IMR-90 (cell line): ENCODE data around the gene PPHLN1. TPM values are rescaled to one million over a fixed set of nuclear protein-coding genes. Genes with fewer than 3 reads are reported as not detected.

Experiments used
- ATAC-seq: fragments of 200-7000 bp; cut with Tn5 transposase; 2 replicates; pipeline ENCODE4 v1.9.1; 2020; ENCODE audit warnings: low read depth, mild to moderate bottlenecking, moderate library complexity
- BruUV-seq: library from RNA; stranded (reverse); fragments of 400-500 nt; replicated peaks from 2 replicates; lab custom pipeline; 2021; lab: Mats Ljungman, UMichigan
- CTCF ChIA-PET: fragments of 300-600 bp; formaldehyde crosslinking; extraction: SDS; loops from one replicate; lab custom pipeline; 2021; ENCODE audit warnings: antibody characterized with exemption; lab: Yijun Ruan, JAX
- POLR2A ChIA-PET: fragments of 300-600 bp; sonication (Branson Sonifier 250); formaldehyde crosslinking; loops from one replicate; lab custom pipeline; 2022; ENCODE audit warnings: antibody characterized with exemption; ENCODE audit not compliant: unreplicated experiment; lab: Charles Lee
- DNase-seq: peaks from one replicate; pipeline ENCODE4 v3.0.0; 2013
- H2AFZ ChIP-seq: replicated peaks from 2 replicates; pipeline ENCODE3; 2013; ENCODE audit warnings: low read length, mild to moderate bottlenecking; ENCODE audit not compliant: poor library complexity
- H2AK5ac ChIP-seq: 2 replicates; pipeline ENCODE4 v1.6.1; 2013; ENCODE audit warnings: low read depth, low read length, inconsistent platforms
- H2AK9ac ChIP-seq: replicated peaks from 2 replicates; pipeline ENCODE3; 2013; ENCODE audit warnings: mild to moderate bottlenecking, low read depth, low read length, moderate library complexity; ENCODE audit not compliant: poor library complexity
- H2BK120ac ChIP-seq: 2 replicates; pipeline ENCODE4 v1.6.1; 2013; ENCODE audit warnings: low read depth, low read length, inconsistent platforms
- H2BK15ac ChIP-seq: 3 replicates; pipeline ENCODE4 v1.6.1; 2013; ENCODE audit warnings: low read depth, low read length, inconsistent platforms
- H2BK20ac ChIP-seq: 2 replicates; pipeline ENCODE4 v1.6.1; 2013; ENCODE audit warnings: low read depth, mild to moderate bottlenecking, inconsistent platforms, low read length, moderate library complexity
- H2BK5ac ChIP-seq: 2 replicates; pipeline ENCODE4 v1.6.1; 2013; ENCODE audit warnings: mild to moderate bottlenecking, low read depth, low read length, inconsistent platforms; ENCODE audit not compliant: poor library complexity, severe bottlenecking
- H3K14ac ChIP-seq: replicated peaks from 2 replicates; pipeline ENCODE4 v1.6.1; 2013; ENCODE audit warnings: low read depth, low read length, inconsistent platforms
- H3K18ac ChIP-seq: 2 replicates; pipeline ENCODE4 v1.6.1; 2013; ENCODE audit warnings: low read depth, low read length, control low read depth
- H3K23ac ChIP-seq: 2 replicates; pipeline ENCODE4 v1.6.1; 2013; ENCODE audit warnings: low read depth, low read length, inconsistent platforms
- H3K27ac ChIP-seq: 2 replicates; pipeline ENCODE4 v1.5.1; 2013; ENCODE audit warnings: mild to moderate bottlenecking, control low read depth, low read length; ENCODE audit not compliant: insufficient read depth
- H3K27me3 ChIP-seq: 2 replicates; pipeline ENCODE4 v1.6.1; 2013; ENCODE audit warnings: low read length; ENCODE audit not compliant: control insufficient read depth, insufficient read depth
- H3K36me3 ChIP-seq: 2 replicates; pipeline ENCODE4 v1.6.1; 2013; ENCODE audit warnings: low read length, mixed read lengths; ENCODE audit not compliant: control insufficient read depth, insufficient read depth
- H3K4ac ChIP-seq: 2 replicates; pipeline ENCODE4 v1.6.1; 2013; ENCODE audit warnings: low read depth, low read length, inconsistent platforms
- H3K4me1 ChIP-seq: 2 replicates; pipeline ENCODE4 v1.6.1; 2013; ENCODE audit warnings: low read length, mixed read lengths; ENCODE audit not compliant: control insufficient read depth, insufficient read depth
- H3K4me2 ChIP-seq: 2 replicates; pipeline ENCODE4 v1.6.1; 2013; ENCODE audit warnings: low read depth, mild to moderate bottlenecking, control low read depth, low read length, moderate library complexity
- H3K4me3 ChIP-seq: 2 replicates; pipeline ENCODE4 v1.5.1; 2013; ENCODE audit warnings: low read depth, mild to moderate bottlenecking, control low read depth, low read length, moderate library complexity; ENCODE audit not compliant: insufficient read depth
- H3K56ac ChIP-seq: 2 replicates; pipeline ENCODE4 v1.6.1; 2013; ENCODE audit warnings: low read length, inconsistent platforms; ENCODE audit not compliant: insufficient read depth; ENCODE audit errors: extremely low read depth
- H3K79me1 ChIP-seq, 2 experiments: 2 replicates each; pipeline ENCODE4 v1.6.1; 2013; ENCODE audit warnings: low read length in 2 of 2, inconsistent platforms in 1 of 2, low read depth in 1 of 2
- H3K9ac ChIP-seq: 2 replicates; pipeline ENCODE4 v1.6.1; 2013; ENCODE audit warnings: low read depth, low read length, control low read depth
- H3K9me1 ChIP-seq: 2 replicates; pipeline ENCODE4 v1.6.1; 2013; ENCODE audit warnings: low read length, inconsistent platforms; ENCODE audit not compliant: insufficient read depth
- H3K9me3 ChIP-seq: 2 replicates; pipeline ENCODE4 v1.6.1; 2013; ENCODE audit warnings: low read length; ENCODE audit not compliant: control insufficient read depth, insufficient read depth
- H4K20me1 ChIP-seq: 2 replicates; pipeline ENCODE4 v1.6.1; 2013; ENCODE audit warnings: low read length, inconsistent platforms; ENCODE audit not compliant: insufficient read depth
- H4K5ac ChIP-seq: 2 replicates; pipeline ENCODE4 v1.6.1; 2013; ENCODE audit warnings: mild to moderate bottlenecking, low read depth, low read length, control low read depth
- H4K8ac ChIP-seq, 2 experiments: 2 replicates each; pipeline ENCODE4 v1.6.1; 2013; ENCODE audit warnings: low read depth in 2 of 2, low read length in 2 of 2, control low read depth in 1 of 2, inconsistent platforms in 1 of 2
- H4K91ac ChIP-seq: 2 replicates; pipeline ENCODE4 v1.6.1; 2013; ENCODE audit warnings: low read depth, low read length, inconsistent platforms; ENCODE audit not compliant: insufficient read depth
- BHLHE40 ChIP-seq: fragments of 150-350 bp; IDR thresholded peaks from 2 replicates; pipeline ENCODE4 v1.6.1; 2016; ENCODE audit warnings: mild to moderate bottlenecking, low read depth, low read length
- CEBPB ChIP-seq: IDR thresholded peaks from 2 replicates; pipeline ENCODE4 v1.6.1; 2012; ENCODE audit warnings: low read depth, low read length, improper control_type of control experiment
- CHD1 ChIP-seq: IDR thresholded peaks from 2 replicates; pipeline ENCODE4 v1.6.1; 2012; ENCODE audit warnings: low read depth, low read length, improper control_type of control experiment
- FOS ChIP-seq: fragments of 150-350 bp; IDR thresholded peaks from 2 replicates; pipeline ENCODE4 v1.6.1; 2016; ENCODE audit warnings: low read depth, low read length
- MAFK ChIP-seq: IDR thresholded peaks from 2 replicates; pipeline ENCODE4 v1.6.1; 2012; ENCODE audit warnings: low read depth, low read length, improper control_type of control experiment
- MAZ ChIP-seq: IDR thresholded peaks from 2 replicates; pipeline ENCODE4 v1.6.1; 2012; ENCODE audit warnings: low read depth, mild to moderate bottlenecking, low read length, improper control_type of control experiment, moderate library complexity, borderline replicate concordance
- MXI1 ChIP-seq: IDR thresholded peaks from 2 replicates; pipeline ENCODE4 v1.6.1; 2012; ENCODE audit warnings: low read depth, mild to moderate bottlenecking, low read length, moderate library complexity, borderline replicate concordance
- NFE2L2 ChIP-seq: fragments of 150-350 bp; IDR thresholded peaks from 2 replicates; pipeline ENCODE4 v1.6.1; 2016; ENCODE audit warnings: low read depth, mild to moderate bottlenecking, low read length
- POLR2A ChIP-seq: IDR thresholded peaks from 2 replicates; pipeline ENCODE4 v1.6.1; 2012; ENCODE audit warnings: mild to moderate bottlenecking, low read depth, low read length
- RAD21 ChIP-seq: IDR thresholded peaks from 2 replicates; pipeline ENCODE4 v1.6.1; 2012; ENCODE audit warnings: low read length, improper control_type of control experiment
- RCOR1 ChIP-seq: IDR thresholded peaks from 2 replicates; pipeline ENCODE4 v1.6.1; 2012; ENCODE audit warnings: mild to moderate bottlenecking, low read length, improper control_type of control experiment; ENCODE audit not compliant: insufficient replicate concordance
- RFX5 ChIP-seq: IDR thresholded peaks from 2 replicates; pipeline ENCODE4 v1.8.0; 2012; ENCODE audit warnings: low read depth, mild to moderate bottlenecking, low read length, moderate library complexity
- SMC3 ChIP-seq: fragments of 150-350 bp; IDR thresholded peaks from 2 replicates; pipeline ENCODE4 v1.6.1; 2016; ENCODE audit warnings: low read depth, mild to moderate bottlenecking, antibody characterized with exemption, low read length, moderate library complexity
- WGBS, 2 experiments: methylation state at CpG; one replicate each; pipeline versions ENCODE4 v1.1.5 to v1.1.7; 2013; ENCODE audit warnings: missing lambda C conversion rate in 2 of 2; ENCODE audit not compliant: insufficient read length in 1 of 2; ENCODE audit errors: extremely low coverage in 2 of 2; 5-methylcytosine and 5-hydroxymethylcytosine counted together
- dilution Hi-C: fragments of 300-500 bp; cut with HindIII; formaldehyde crosslinking; loops from one replicate; pipeline ENCODE4 v1.14.3; 2018; ENCODE audit warnings: low sequenced_read_pairs; ENCODE audit not compliant: unreplicated experiment
- in situ Hi-C: fragments of 300-500 bp; cut with MboI; formaldehyde crosslinking; loops from 3 replicates; pipeline ENCODE4 v1.14.3; 2019; ENCODE audit warnings: low sequenced_read_pairs, inconsistent platforms, mixed read lengths
- intact Hi-C: fragments of 100-400 bp; cut with micrococcal nuclease; formaldehyde crosslinking; loops from 2 replicates; pipeline ENCODE4 v1.10.0; 2022
- polyA plus RNA-seq, 3 experiments: library from polyadenylated mRNA; depleted of rRNA; stranded (reverse); fragments of >200 nt; gene quantifications; 2 replicates each; pipeline ENCODE4 v1.2.3, GENCODE V29; 2012; ENCODE audit warnings: low replicate concordance in 1 of 3
- total RNA-seq: library from RNA; depleted of rRNA; stranded (reverse); fragments of >200 nt; gene quantifications from 2 replicates; pipeline ENCODE4 v1.2.3, GENCODE V29; 2012
- TF ChIP-seq, protein P1 (sequence below): fragments of 150-350 bp; IDR thresholded peaks from 2 replicates; pipeline ENCODE4 v1.6.1; 2016; ENCODE audit warnings: low read depth, mild to moderate bottlenecking, low read length, moderate library complexity, borderline replicate concordance
- TF ChIP-seq, protein P2 (sequence below): conservative IDR thresholded peaks from 2 replicates; pipeline ENCODE4 v1.5.1; 2012; ENCODE audit warnings: mild to moderate bottlenecking, low read depth, low read length, improper control_type of control experiment
- TF ChIP-seq, protein P3 (sequence below): fragments of 150-350 bp; IDR thresholded peaks from 2 replicates; pipeline ENCODE4 v1.6.1; 2017; ENCODE audit warnings: mild to moderate bottlenecking, antibody characterized with exemption, low read length, low read depth

PPHLN1 gene
- total and polyA plus RNA-seq, 2 of the 4 experiments (the other 2 are of a cell fraction): 50.7 to 54.3 TPM

DNA sequence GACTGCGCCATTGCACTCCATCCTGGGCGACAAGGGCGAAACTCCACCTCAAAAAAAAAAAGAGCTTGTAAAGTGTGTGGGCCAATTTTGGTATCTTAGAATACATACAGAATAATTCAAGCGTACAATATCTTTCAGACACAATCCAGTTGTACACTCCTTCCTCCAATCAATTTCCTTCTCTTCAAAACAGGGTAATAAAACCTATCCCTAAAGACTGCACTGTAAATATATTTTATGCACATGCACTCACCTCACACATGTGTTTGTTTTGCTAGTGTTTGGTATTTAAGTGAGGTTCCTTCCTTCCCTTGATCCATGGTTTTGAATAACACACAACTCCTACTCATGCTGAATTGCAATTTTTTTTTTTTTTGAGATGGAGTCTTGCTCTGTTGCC is 137.7 kb downstream of the PPHLN1 start:
- H4K5ac ChIP-seq: no peak overlapping the region
- no TSS peak for BruUV-seq
- DNase-seq (no peak), ATAC-seq (no peak)
- CTCF ChIA-PET: no interaction called here
- no peaks in the 10 kb centered on the region for H3K27me3 ChIP-seq
- no peak overlapping the region for H3K9ac ChIP-seq
- no peak overlapping the region for H4K8ac ChIP-seq
- H3K27ac ChIP-seq: no peak overlapping the region
- dilution Hi-C loops: no loop called here
- H2BK120ac ChIP-seq: no peak overlapping the region
- peaks cover 7% of the 10 kb centered on the region; the same call in 1 of the 2 replicates for H3K9me1 ChIP-seq
- WGBS, 2 experiments: no CpG with 5 or more reads among the region's 4 CpGs
- H3K4me2 ChIP-seq: no peak overlapping the region
- no peaks in the 10 kb centered on the region for H4K20me1 ChIP-seq
- no peak overlapping the region for H4K91ac ChIP-seq
- intact Hi-C loops: no loop called here
- H2AK5ac ChIP-seq: no peak overlapping the region
- TF ChIP-seq, protein P1, sequence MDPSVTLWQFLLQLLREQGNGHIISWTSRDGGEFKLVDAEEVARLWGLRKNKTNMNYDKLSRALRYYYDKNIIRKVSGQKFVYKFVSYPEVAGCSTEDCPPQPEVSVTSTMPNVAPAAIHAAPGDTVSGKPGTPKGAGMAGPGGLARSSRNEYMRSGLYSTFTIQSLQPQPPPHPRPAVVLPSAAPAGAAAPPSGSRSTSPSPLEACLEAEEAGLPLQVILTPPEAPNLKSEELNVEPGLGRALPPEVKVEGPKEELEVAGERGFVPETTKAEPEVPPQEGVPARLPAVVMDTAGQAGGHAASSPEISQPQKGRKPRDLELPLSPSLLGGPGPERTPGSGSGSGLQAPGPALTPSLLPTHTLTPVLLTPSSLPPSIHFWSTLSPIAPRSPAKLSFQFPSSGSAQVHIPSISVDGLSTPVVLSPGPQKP: no peak
- TF ChIP-seq MAFK: no peak
- TF ChIP-seq RCOR1: no peak
- no peak for TF ChIP-seq SMC3
- no peak for TF ChIP-seq MXI1
- TF ChIP-seq CEBPB: no peak
- no peak for TF ChIP-seq CHD1
- TF ChIP-seq, protein P2, sequence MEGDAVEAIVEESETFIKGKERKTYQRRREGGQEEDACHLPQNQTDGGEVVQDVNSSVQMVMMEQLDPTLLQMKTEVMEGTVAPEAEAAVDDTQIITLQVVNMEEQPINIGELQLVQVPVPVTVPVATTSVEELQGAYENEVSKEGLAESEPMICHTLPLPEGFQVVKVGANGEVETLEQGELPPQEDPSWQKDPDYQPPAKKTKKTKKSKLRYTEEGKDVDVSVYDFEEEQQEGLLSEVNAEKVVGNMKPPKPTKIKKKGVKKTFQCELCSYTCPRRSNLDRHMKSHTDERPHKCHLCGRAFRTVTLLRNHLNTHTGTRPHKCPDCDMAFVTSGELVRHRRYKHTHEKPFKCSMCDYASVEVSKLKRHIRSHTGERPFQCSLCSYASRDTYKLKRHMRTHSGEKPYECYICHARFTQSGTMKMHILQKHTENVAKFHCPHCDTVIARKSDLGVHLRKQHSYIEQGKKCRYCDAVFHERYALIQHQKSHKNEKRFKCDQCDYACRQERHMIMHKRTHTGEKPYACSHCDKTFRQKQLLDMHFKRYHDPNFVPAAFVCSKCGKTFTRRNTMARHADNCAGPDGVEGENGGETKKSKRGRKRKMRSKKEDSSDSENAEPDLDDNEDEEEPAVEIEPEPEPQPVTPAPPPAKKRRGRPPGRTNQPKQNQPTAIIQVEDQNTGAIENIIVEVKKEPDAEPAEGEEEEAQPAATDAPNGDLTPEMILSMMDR: no peak
- no peak for TF ChIP-seq MAZ
- TF ChIP-seq NFE2L2: no peak
- TF ChIP-seq POLR2A: no peak
- no peak for TF ChIP-seq FOS
- no peak for TF ChIP-seq RFX5
- no peak for TF ChIP-seq BHLHE40
- TF ChIP-seq, protein P3, sequence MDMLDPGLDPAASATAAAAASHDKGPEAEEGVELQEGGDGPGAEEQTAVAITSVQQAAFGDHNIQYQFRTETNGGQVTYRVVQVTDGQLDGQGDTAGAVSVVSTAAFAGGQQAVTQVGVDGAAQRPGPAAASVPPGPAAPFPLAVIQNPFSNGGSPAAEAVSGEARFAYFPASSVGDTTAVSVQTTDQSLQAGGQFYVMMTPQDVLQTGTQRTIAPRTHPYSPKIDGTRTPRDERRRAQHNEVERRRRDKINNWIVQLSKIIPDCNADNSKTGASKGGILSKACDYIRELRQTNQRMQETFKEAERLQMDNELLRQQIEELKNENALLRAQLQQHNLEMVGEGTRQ: no peak
- no peak for TF ChIP-seq RAD21
- no peak overlapping the region for H3K23ac ChIP-seq
- H3K18ac ChIP-seq: no peak overlapping the region
- no peak overlapping the region for H2BK15ac ChIP-seq
- no peak overlapping the region for H2BK20ac ChIP-seq
- no peak overlapping the region for H3K14ac ChIP-seq
- in situ Hi-C loops: no loop called here
- H2AFZ ChIP-seq: no peak overlapping the region
- H3K79me1 ChIP-seq: peaks cover 2 to 24% of the 10 kb centered on the region in 2 experiments; a peak in 3 of 4 replicates
- H2AK9ac ChIP-seq: no peak overlapping the region
- H3K4ac ChIP-seq: no peak overlapping the region
- H3K36me3 ChIP-seq: peaks cover 47% of the 10 kb centered on the region
- H2BK5ac ChIP-seq: no peak overlapping the region
- no peaks in the 10 kb centered on the region for H3K9me3 ChIP-seq
- H3K4me3 ChIP-seq: no peak overlapping the region
- H3K4me1 ChIP-seq: peaks cover 2% of the 10 kb centered on the region
- no peak overlapping the region for H3K56ac ChIP-seq
- POLR2A ChIA-PET: no interaction called here
